SJSA1 (cell line): ENCODE data around the gene NDP. TPM values are rescaled to one million over a fixed set of nuclear protein-coding genes. Genes with fewer than 3 reads are reported as not detected.
"Not testable (repeated sequence)": the region's sequence is repeated elsewhere in the genome, so short reads cannot be mapped to it uniquely, and the experiment has no call there.

Source experiments
- DNase-seq, 2 experiments: peaks; one replicate each; pipeline ENCODE4 v3.0.0-alpha.2; 2015 to 2020; ENCODE audit warnings: low spot score in 2 of 2, low read depth in 1 of 2
- H3K27ac ChIP-seq: fragments of 250-450 bp; sonication (Bioruptor Pico); 2 replicates; pipeline ENCODE4 v1.5.1; 2020; ENCODE audit warnings: mild to moderate bottlenecking, moderate library complexity
- H3K27me3 ChIP-seq: fragments of 250-450 bp; sonication (Bioruptor Pico); replicated peaks from 2 replicates; pipeline ENCODE4 v1.5.1; 2020; ENCODE audit warnings: mild to moderate bottlenecking, moderate library complexity
- H3K36me3 ChIP-seq: fragments of 250-450 bp; sonication (Bioruptor Pico); 2 replicates; pipeline ENCODE4 v1.5.1; 2020; ENCODE audit warnings: mild to moderate bottlenecking
- H3K4me1 ChIP-seq: fragments of 250-450 bp; sonication (Bioruptor Pico); replicated peaks from 2 replicates; pipeline ENCODE4 v1.6.1; 2021; ENCODE audit warnings: mild to moderate bottlenecking
- H3K4me3 ChIP-seq: fragments of 250-450 bp; sonication (Bioruptor Pico); 2 replicates; pipeline ENCODE4 v1.5.1; 2020; ENCODE audit warnings: mild to moderate bottlenecking
- H3K9me3 ChIP-seq: fragments of 250-450 bp; sonication (Bioruptor Pico); replicated peaks from 2 replicates; pipeline ENCODE4 v1.5.1; 2020; ENCODE audit warnings: mild to moderate bottlenecking
- total RNA-seq: library from RNA; depleted of rRNA; stranded (reverse); fragments of >200 nt; shearing (Covaris generic); gene quantifications from 2 replicates; pipeline ENCODE4 v1.2.3, GENCODE V29; 2014

Gene NDP
- total RNA-seq, 1 experiment from 2014 or later = 1.6 TPM

DNA sequence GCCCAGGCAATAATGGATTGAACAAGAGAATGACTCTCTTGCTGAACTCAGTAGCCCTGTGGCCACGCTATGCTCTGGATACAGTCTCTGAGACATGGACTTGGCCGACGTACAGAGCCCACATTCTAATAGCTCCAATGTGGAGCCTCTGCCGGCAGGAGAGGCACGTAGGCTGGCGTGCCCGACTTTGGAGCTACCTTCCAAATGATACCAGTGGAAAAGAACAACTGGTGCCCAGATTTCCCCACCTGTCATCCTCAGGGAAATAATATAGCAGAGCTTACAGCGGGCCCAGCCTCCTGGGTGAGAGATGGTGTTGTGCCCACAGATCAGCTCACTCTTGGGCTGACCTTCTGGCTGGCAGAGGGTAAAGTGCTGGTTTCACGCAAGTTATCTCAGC is 10.6 kb downstream of the NDP start:
- no peaks in the 10 kb centered on the region for H3K4me1 ChIP-seq
- H3K27ac ChIP-seq = no peak overlapping the region
- H3K4me3 ChIP-seq = no peak overlapping the region
- no peak for DNase-seq
- H3K27me3 ChIP-seq = no peaks in the 10 kb centered on the region
- no peaks in the 10 kb centered on the region for H3K36me3 ChIP-seq
- no peaks in the 10 kb centered on the region for H3K9me3 ChIP-seq

DNA sequence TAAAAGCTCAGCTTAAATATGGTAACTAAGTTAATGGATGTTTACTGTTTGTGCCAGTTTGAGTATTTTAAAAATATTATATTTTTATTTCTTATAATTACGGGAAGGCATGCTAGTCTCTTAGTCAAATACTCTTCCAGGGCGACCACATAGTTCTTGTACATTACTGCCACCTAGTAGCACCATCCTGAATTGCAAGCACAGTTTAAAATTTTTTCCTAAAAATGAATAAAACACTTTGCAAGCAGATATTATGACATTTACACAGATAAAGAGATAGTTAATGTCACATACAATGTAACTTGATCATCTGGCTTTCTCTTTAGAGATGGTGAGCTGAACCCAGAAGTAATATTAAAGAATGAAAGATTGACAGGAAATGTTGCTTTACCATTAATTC is 11.5 kb downstream of the NDP start:
- no peak for DNase-seq
- no peaks in the 10 kb centered on the region for H3K36me3 ChIP-seq
- no peak overlapping the region for H3K27ac ChIP-seq
- no peaks in the 10 kb centered on the region for H3K27me3 ChIP-seq
- H3K9me3 ChIP-seq = no peaks in the 10 kb centered on the region
- no peak overlapping the region for H3K4me3 ChIP-seq
- no peaks in the 10 kb centered on the region for H3K4me1 ChIP-seq

DNA sequence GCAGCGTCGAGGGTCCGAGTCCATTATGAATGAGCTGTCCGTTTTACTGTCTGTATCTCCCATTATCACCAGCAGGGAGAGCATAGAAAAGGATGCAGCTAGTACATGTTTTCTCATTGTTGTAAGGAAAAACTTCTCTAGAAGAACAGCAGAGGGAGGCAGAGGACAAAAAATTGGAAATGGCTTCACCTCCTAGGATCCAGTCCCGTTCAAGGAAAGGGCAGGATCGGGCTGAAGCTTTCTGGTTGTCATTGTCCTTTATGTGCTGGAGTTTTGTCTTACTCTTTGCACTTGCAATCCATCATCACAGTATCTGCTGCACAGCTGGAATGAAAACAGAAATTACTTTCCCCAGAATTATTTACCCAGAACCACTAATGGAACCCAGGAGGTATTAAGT is 14.7 kb downstream of the NDP start:
- peak; percentile 47 for DNase-seq
- no peaks in the 10 kb centered on the region for H3K27me3 ChIP-seq
- H3K27ac ChIP-seq = no peak overlapping the region
- no peak overlapping the region for H3K4me3 ChIP-seq
- H3K36me3 ChIP-seq = no peaks in the 10 kb centered on the region
- H3K9me3 ChIP-seq = no peaks in the 10 kb centered on the region
- no peaks in the 10 kb centered on the region for H3K4me1 ChIP-seq

DNA sequence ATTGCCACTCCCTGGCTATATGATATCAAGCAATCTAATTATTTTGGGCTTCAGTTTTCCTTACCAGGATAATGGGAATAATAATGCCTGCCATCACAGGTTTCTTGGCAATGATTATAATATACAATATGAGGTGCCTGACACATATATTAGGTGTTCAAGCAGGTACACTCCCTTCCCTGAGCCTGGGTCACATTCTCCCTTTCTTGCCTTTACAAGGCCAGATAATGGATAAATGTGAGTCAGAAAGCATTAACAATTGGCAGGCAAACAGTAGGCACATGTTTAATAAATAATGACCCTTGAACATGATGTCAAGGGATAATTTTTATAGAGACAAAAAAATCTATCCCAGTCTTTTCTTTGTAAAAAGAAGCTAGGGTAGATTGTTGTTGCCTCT is 17.2 kb downstream of the NDP start:
- H3K36me3 ChIP-seq = no peaks in the 10 kb centered on the region
- H3K9me3 ChIP-seq = no peaks in the 10 kb centered on the region
- no peak overlapping the region for H3K27ac ChIP-seq

DNA sequence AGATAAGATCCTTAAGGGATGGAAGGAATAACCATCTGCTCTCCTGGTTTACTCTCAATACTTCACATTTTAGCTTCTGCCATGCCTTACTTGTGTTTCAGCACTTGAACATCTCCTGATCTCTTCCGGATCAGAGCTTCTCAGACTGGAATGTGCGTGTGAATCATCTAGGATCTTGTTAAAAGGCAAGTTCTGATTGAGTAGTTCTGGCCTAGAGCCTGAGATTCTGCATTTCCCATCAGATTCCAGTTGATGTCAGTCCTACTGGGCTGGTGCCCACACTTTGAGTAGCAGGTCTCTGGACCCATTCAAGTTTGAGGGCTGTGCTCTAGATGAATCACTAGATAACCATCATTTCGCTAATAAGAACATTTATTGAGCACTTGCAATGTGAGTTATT is 20.0 kb downstream of the NDP start:
- DNase-seq = no peak
- H3K27me3 ChIP-seq = no peaks in the 10 kb centered on the region
- H3K36me3 ChIP-seq = no peaks in the 10 kb centered on the region
- no peaks in the 10 kb centered on the region for H3K9me3 ChIP-seq
- no peak overlapping the region for H3K4me3 ChIP-seq
- no peak overlapping the region for H3K27ac ChIP-seq
- H3K4me1 ChIP-seq = no peaks in the 10 kb centered on the region

More for the DNA sequence above, 17.2 kb downstream of the NDP start:
- no peak for DNase-seq
- Histone ChIP-seq H3K27me3 (no peaks in the 10 kb centered on the region), H3K4me3 (no peak overlapping the region), H3K4me1 (no peaks in the 10 kb centered on the region)

DNA sequence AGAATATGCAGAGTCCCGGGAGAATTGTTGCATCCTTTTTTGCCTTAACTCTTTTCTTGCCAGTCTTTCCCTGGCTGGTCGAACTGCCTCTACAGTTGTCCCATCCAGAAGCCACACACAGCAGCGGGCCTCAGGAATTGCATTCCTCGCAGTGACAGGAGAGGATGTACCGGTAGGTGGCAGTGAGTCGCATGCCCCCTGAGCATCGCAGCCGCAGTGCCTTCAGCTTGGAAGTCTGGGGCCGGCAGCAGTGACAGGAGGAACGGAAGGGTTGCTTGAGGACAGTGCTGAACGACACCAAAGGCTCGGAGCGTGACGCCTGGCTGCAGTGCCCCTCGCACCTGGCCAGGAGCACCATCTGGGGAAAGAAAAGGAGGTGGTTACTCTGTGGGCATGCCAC is 23.5 kb downstream of the NDP start:
- Histone ChIP-seq H3K27ac (no peak overlapping the region), H3K9me3 (no peaks in the 10 kb centered on the region), H3K4me3 (no peak overlapping the region), H3K36me3 (no peaks in the 10 kb centered on the region), H3K4me1 (no peaks in the 10 kb centered on the region), H3K27me3 (no peaks in the 10 kb centered on the region)
- DNase-seq = no peak

DNA sequence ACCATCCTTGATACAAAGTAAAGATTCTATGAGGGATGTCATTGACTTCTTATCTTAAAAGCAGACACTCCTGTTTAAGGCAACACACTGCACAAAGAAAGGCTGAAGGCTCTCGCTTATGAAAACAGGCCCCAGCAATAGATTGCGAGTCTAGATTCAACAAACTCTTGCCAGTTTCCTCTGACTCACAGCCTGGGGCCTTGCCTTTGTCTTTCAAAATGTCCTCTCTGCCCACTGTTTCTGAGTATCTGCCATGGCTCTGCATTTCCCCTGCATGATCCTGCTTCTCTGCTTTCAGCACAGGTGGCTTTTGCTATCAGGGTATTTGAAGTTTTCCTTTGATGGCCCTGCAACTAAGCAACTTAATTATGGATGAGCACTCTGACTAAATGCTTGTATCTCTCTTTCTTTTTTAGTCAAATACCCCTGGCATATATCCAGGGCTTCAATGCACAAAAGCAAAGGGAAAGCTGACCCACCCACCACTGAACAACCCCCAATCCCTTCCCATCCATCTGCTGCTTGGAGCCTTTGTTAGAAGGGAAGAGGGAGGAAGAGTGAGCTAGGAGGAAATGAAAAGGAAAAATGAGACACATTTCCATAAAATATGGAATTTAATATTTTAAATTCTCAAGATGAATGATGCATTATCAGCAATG is 32.2 kb downstream of the NDP start:
- Histone ChIP-seq H3K27me3 (no peaks in the 10 kb centered on the region), H3K9me3 (no peaks in the 10 kb centered on the region), H3K4me1 (peaks cover 3% of the 10 kb centered on the region; the same call in 1 of the 2 replicates), H3K36me3 (no peaks in the 10 kb centered on the region), H3K27ac (peak overlapping the region; percentile 24; the same call in 1 of the 2 replicates), H3K4me3 (no peak overlapping the region)
- peak; percentile 25 to 42 for DNase-seq

DNA sequence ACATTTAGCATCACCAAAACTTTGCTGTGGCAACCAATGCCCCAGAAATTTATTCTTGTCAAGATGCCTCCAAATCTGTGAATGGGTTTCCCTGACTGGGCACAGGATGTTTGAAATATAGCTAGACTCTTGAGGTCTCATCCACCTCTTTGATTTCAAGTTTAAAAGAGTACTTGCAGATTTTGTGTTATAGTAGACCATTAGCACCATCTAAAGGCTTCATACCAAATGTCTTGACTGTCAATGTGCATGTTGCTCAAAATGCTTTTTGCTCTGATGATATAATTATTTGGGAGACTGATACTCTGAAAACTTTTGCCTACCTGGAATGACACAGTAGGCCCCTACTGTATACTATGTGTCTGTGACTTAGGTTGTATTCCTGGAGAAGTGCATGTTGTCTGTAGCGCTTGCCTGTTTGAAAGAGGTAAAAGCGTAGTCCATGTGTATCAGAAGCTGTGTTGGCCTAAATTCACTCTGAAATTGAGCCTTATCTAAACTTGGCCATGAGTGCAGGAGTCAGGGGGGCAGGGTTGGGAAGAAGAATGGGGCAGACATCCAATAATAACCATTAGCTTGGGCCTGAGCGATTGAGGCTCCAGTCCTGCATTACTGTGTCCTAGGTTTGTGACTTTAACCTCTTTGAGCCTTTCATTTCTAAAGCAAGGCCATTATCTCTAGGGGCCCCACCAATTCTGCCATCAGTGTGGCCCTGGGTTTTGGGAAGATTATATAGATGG is 33.8 kb downstream of the NDP start:
- Histone ChIP-seq H3K36me3 (no peaks in the 10 kb centered on the region), H3K27ac (no peak overlapping the region), H3K4me3 (no peak overlapping the region), H3K27me3 (no peaks in the 10 kb centered on the region), H3K9me3 (no peaks in the 10 kb centered on the region), H3K4me1 (peaks cover 3% of the 10 kb centered on the region; the same call in 1 of the 2 replicates)
- no peak for DNase-seq

DNA sequence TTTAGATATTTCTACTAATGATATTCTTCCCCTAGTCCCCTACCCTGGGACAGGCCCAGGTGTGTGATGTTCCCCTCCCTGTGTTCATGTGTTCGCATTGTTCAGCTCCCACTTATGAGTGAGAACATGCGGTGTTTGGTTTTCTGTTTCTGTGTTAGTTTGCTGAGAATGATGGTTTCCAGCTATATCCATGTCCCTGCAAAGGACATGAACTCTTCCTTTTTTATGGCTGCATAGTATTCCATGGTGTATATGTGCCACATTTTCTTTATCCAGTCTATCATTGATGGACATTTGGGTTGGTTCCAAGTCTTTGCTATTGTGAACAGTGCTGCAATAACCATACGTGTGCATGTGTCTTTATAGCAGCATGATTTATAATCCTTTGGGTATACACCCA is 51.2 kb downstream of the NDP start:
- H3K4me1 ChIP-seq, H3K27me3 ChIP-seq, H3K36me3 ChIP-seq, H3K27ac ChIP-seq, DNase-seq, H3K9me3 ChIP-seq, H3K4me3 ChIP-seq: not testable (repeated sequence)

DNA sequence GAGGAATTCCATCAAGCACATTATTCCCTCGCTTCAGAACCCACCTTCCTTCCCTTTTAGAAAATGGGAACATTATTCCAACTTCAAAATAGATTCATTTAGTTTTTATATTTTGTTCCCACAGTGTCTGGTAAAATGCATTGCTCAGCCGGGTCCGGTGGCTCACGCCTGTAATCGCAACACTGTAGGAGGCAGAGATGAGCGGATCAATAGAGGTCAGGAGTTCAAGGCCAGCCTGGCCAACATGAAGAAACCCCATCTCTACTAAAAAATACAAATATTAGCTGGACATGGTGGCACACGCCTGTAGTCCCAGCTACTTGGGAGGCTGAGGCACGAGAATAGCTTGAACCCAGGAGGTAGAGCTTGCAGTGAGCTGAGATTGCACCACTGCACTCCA is 62.4 kb downstream of the NDP start:
- not testable (repeated sequence) for H3K4me1 ChIP-seq, H3K36me3 ChIP-seq, H3K4me3 ChIP-seq, DNase-seq, H3K9me3 ChIP-seq, H3K27ac ChIP-seq, H3K27me3 ChIP-seq

DNA sequence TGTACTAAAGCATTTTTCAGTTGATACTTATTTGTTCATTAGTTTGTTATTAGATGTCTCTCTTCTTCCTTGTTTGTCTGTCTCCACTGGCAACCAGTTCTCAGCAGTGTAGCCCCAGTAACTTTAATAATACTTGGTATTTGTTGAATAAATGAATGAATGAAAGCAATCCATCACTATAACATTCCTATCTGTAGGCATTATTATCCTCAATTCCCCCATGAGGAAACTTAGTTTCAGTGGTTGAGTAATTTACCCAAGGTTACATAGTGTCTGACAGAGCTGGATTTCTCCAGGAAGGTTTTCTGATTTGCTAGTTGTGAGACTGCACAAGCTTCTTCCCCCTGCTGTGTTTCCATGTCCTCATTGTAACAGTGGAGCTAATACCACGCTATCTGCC is 63.2 kb downstream of the NDP start:
- Histone ChIP-seq H3K4me1 (no peaks in the 10 kb centered on the region), H3K4me3 (no peak overlapping the region), H3K27me3 (no peaks in the 10 kb centered on the region), H3K36me3 (no peaks in the 10 kb centered on the region), H3K27ac (no peak overlapping the region), H3K9me3 (no peaks in the 10 kb centered on the region)
- no peak for DNase-seq

DNA sequence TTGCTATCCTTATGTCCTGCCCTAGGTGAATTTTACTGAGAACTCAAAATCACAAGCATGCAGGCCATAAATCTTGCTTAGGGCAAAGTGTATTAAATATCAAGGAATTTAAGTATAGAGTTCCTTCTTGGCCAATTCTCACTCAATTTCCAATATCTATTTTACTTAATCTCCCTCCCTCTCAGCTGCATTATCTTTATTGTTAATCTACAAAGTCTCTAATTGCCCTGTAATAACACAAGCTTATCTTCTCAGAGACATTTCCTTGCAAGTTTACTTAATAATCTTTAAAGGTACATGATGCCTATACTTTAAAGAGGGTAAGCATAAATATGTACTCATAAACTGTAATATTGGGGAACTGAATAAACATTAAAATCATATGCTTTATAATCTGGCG is 64.0 kb downstream of the NDP start:
- H3K9me3 ChIP-seq = no peaks in the 10 kb centered on the region
- no peaks in the 10 kb centered on the region for H3K36me3 ChIP-seq
- no peak for DNase-seq
- H3K4me1 ChIP-seq = no peaks in the 10 kb centered on the region
- H3K27ac ChIP-seq = no peak overlapping the region
- H3K27me3 ChIP-seq = no peaks in the 10 kb centered on the region
- no peak overlapping the region for H3K4me3 ChIP-seq

DNA sequence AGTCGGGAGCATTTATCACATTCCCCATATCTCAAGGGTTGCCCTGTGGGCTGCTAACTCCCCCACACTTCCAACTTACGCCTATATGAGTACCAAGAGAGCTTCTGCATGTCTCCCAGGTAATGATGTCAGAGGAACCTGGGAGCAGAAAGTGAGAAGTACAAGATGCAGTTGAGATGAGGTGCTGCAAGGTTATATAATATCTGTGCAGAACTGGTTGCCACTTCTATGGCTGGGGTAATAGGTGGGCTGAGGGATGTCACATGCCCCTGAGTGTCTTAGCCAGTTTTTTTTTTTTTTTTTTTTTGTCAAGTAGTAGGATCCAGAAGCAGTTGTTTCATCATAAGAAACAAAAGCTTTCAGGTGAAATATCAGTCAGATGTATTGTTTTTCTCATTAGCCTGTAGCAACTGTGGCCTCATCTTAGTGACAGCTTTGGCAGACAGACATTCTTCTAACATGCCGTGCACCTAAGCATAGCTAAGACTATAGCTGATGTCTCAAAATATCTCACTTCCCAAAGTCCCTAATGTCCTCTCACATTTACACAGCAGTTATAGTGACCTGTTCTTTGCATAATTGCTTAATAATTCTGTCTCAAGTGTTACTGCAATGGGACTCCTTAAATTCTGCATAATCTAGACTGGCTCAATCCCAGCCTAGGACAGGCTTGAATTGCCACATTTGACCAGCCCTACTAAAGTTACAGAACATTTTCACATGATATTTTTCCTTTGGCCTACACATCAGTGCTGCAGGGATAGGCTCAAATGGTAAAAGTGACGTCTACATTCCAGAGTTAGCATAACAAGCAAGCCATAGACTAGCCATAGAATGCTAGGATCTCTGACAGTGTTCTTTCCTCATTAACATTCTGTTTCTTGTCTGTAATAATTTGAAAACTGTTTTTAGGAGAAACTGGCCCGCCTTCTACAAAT is 73.0 kb downstream of the NDP start:
- H3K27ac ChIP-seq = no peak overlapping the region
- no peaks in the 10 kb centered on the region for H3K4me1 ChIP-seq
- H3K36me3 ChIP-seq = no peaks in the 10 kb centered on the region
- no peaks in the 10 kb centered on the region for H3K27me3 ChIP-seq
- DNase-seq = no peak
- H3K9me3 ChIP-seq = no peaks in the 10 kb centered on the region
- H3K4me3 ChIP-seq = no peak overlapping the region
